ENCODE data around the gene NHS.

Gene NHS

GRCh38 chrX:17768997-17769396, 394.0 kb downstream of the NHS start:
- no peaks in the 10 kb centered on the region for H3K9me3 ChIP-seq (replicated peaks; ENCODE audit: insufficient read depth, low read length)
- H3K4me2 ChIP-seq (ENCODE audit: low read depth, low read length): no peak overlapping the region
- H3K9me2 ChIP-seq (replicated peaks; ENCODE audit: insufficient read depth, low read length): no peaks in the 10 kb centered on the region
- no peak overlapping the region for H3K9ac ChIP-seq (ENCODE audit: low read length)
- H3K79me2 ChIP-seq (ENCODE audit: low read length): no peaks in the 10 kb centered on the region
- no peaks in the 10 kb centered on the region for H3K36me3 ChIP-seq (replicated peaks; ENCODE audit: insufficient read depth, low read length)
- no peaks in the 10 kb centered on the region for H3K27me3 ChIP-seq (replicated peaks; ENCODE audit: insufficient read depth, low read length)
- H3K27ac ChIP-seq (ENCODE audit: low read length): no peak overlapping the region
- no peak overlapping the region for H3K4me3 ChIP-seq (ENCODE audit: low read length)
- H2AFZ ChIP-seq (ENCODE audit: low read length): no peak overlapping the region
- no peak for TF ChIP-seq CTCF (IDR thresholded peaks at IDR 0.05; ENCODE audit: low read length)
- no peak for TF ChIP-seq EZH2phosphoT487 (IDR thresholded peaks at IDR 0.05; ENCODE audit: low read length)
- H3F3A ChIP-seq (ENCODE audit: insufficient read depth, low read length): no peaks in the 10 kb centered on the region
- no peak for DNase-seq
- H3K4me1 ChIP-seq (ENCODE audit: low read length): no peaks in the 10 kb centered on the region
- no peaks in the 10 kb centered on the region for H4K20me1 ChIP-seq (ENCODE audit: insufficient read depth, low read length)

- Histone ChIP-seq H4K20me1 (ENCODE audit: insufficient read depth, low read length) (no peaks in the 10 kb centered on the region), H3K9me2 (replicated peaks; ENCODE audit: insufficient read depth, low read length) (no peaks in the 10 kb centered on the region), H3K79me2 (ENCODE audit: low read length) (no peaks in the 10 kb centered on the region), H2AFZ (ENCODE audit: low read length) (no peak overlapping the region), H3K9ac (ENCODE audit: low read length) (no peak overlapping the region), H3K36me3 (replicated peaks; ENCODE audit: insufficient read depth, low read length) (no peaks in the 10 kb centered on the region), H3K27ac (ENCODE audit: low read length) (no peak overlapping the region), H3F3A (ENCODE audit: insufficient read depth, low read length) (no peaks in the 10 kb centered on the region), H3K4me3 (ENCODE audit: low read length) (no peak overlapping the region), H3K27me3 (replicated peaks; ENCODE audit: insufficient read depth, low read length) (no peaks in the 10 kb centered on the region), H3K4me1 (ENCODE audit: low read length) (no peaks in the 10 kb centered on the region), H3K9me3 (replicated peaks; ENCODE audit: insufficient read depth, low read length) (no peaks in the 10 kb centered on the region), H3K4me2 (ENCODE audit: low read depth, low read length) (no peak overlapping the region)
- TF ChIP-seq EZH2phosphoT487 (IDR thresholded peaks at IDR 0.05; ENCODE audit: low read length) (no peak), EZH2 (optimal IDR thresholded peaks at IDR 0.05; ENCODE audit: low read depth, low read length) (no peak), CTCF (IDR thresholded peaks at IDR 0.05; ENCODE audit: low read length) (no peak)
- no peak for DNase-seq
Measured at GRCh38 chrX:17769701-17770269, 394.8 kb downstream of the NHS start.

GRCh38 chrX:17773221-17773876, 398.3 kb downstream of the NHS start:
- no peak overlapping the region for H3K4me2 ChIP-seq (ENCODE audit: low read depth, low read length)
- no peak overlapping the region for H2AFZ ChIP-seq (ENCODE audit: low read length)
- H3K9me3 ChIP-seq (replicated peaks; ENCODE audit: insufficient read depth, low read length): no peaks in the 10 kb centered on the region
- TF ChIP-seq EZH2 (optimal IDR thresholded peaks at IDR 0.05; ENCODE audit: low read depth, low read length) (no peak), CTCF (IDR thresholded peaks at IDR 0.05; ENCODE audit: low read length) (no peak), EZH2phosphoT487 (IDR thresholded peaks at IDR 0.05; ENCODE audit: low read length) (no peak)
- H3K27ac ChIP-seq (ENCODE audit: low read length): no peak overlapping the region
- no peak overlapping the region for H3K4me3 ChIP-seq (ENCODE audit: low read length)
- no peaks in the 10 kb centered on the region for H3K27me3 ChIP-seq (replicated peaks; ENCODE audit: insufficient read depth, low read length)
- no peaks in the 10 kb centered on the region for H3K79me2 ChIP-seq (ENCODE audit: low read length)
- H3F3A ChIP-seq (ENCODE audit: insufficient read depth, low read length): no peaks in the 10 kb centered on the region
- H3K9ac ChIP-seq (ENCODE audit: low read length): no peak overlapping the region
- no peak for DNase-seq
- no peaks in the 10 kb centered on the region for H3K9me2 ChIP-seq (replicated peaks; ENCODE audit: insufficient read depth, low read length)
- H4K20me1 ChIP-seq (ENCODE audit: insufficient read depth, low read length): no peaks in the 10 kb centered on the region
- no peaks in the 10 kb centered on the region for H3K36me3 ChIP-seq (replicated peaks; ENCODE audit: insufficient read depth, low read length)
- no peaks in the 10 kb centered on the region for H3K4me1 ChIP-seq (ENCODE audit: low read length)
